ENCODE results near the gene HSPB1.

DNA sequence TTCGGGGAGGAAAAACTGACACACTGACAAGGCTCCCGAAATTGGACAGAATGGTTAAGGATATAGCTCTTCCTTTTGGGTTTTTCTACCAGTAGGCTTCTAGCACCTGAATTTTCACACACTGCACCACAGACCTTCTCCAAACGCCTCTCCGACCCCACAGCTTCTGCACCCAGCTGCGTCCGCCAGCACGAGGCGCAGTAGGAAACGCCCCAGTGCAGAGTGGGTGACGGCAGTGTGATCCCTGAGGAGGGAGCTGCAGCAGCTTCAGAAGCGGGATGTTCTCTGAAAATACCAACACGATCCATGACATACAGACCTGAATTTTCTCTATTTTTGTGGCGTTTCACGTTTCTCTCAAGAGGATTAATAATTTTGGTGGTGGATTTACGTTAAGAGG lies 25.9 kb downstream of the HSPB1 start:
- TF ChIP-seq, protein P1, sequence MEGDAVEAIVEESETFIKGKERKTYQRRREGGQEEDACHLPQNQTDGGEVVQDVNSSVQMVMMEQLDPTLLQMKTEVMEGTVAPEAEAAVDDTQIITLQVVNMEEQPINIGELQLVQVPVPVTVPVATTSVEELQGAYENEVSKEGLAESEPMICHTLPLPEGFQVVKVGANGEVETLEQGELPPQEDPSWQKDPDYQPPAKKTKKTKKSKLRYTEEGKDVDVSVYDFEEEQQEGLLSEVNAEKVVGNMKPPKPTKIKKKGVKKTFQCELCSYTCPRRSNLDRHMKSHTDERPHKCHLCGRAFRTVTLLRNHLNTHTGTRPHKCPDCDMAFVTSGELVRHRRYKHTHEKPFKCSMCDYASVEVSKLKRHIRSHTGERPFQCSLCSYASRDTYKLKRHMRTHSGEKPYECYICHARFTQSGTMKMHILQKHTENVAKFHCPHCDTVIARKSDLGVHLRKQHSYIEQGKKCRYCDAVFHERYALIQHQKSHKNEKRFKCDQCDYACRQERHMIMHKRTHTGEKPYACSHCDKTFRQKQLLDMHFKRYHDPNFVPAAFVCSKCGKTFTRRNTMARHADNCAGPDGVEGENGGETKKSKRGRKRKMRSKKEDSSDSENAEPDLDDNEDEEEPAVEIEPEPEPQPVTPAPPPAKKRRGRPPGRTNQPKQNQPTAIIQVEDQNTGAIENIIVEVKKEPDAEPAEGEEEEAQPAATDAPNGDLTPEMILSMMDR (IDR thresholded peaks at IDR 0.05) = no peak
- TF ChIP-seq CREB1 (CRISPR knock-in tag; IDR thresholded peaks at IDR 0.05) = no peak

Measured in WTC11 (cell line).